NCI-H2171 (cell line): ENCODE results near the gene MTNR1A.

Experiments
- DNase-seq: peaks from one replicate; lab custom pipeline; 2025; lab: John Stamatoyannopoulos, UW

MTNR1A gene

GRCh38 chr4:186554914-186555827, at the start of gene MTNR1A:
Gene MTNR1A (minus strand): TSS chr4:186555567. CDS start chr4:186555365, 202 bp downstream.
- DNase-seq, result no peak

GRCh38 chr4:186604124-186604807, 48.9 kb upstream of the MTNR1A start:
- DNase-seq, result no peak

GRCh38 chr4:186602978-186603377, 47.6 kb upstream of the MTNR1A start:
- DNase-seq, result no peak

DNA sequence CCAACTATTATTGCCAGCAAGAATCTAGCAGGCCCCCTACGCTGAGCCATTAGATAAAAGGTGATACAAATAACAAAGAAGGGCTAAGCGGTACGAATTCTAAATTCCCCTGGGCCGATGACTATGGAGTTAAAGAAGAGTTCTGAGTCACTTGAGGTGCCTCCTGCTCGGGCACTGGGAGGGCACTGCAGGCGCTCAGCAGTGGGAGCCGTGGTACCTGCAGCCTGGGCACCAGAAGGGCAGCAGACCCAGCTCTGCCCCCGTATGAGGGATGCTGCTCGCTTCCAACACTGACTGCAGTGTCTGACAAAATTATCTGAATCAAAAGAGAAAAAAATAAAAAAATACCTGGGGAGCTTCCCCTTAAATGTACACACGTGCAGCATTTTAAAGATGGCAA, 44.1 kb upstream of the MTNR1A start:
- no peak for DNase-seq

- no peak for DNase-seq
Observed at GRCh38 chr4:186598686-186599085, 43.3 kb upstream of the MTNR1A start.

- no peak for DNase-seq
Observed at GRCh38 chr4:186596850-186597390, 41.6 kb upstream of the MTNR1A start.

DNA sequence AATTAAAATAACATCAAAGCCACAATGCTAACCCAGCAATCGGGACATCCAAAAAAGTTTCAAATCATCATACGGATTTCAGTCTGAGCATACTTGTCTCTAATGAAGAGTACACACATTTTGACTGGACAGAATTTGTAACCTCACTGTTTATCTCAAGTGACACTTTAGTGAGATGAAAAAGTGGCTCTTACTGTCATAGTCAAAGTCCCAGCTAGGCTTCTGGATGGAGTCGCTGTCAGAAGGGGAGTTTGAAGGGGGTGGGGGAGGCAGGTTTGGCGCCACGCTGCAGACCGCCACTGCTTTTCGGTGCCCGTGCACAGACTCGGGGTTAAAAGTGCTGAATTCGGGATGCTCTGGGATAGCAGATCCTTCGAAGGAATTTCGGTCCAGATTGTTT, 41.0 kb upstream of the MTNR1A start:
- DNase-seq, result no peak

DNA sequence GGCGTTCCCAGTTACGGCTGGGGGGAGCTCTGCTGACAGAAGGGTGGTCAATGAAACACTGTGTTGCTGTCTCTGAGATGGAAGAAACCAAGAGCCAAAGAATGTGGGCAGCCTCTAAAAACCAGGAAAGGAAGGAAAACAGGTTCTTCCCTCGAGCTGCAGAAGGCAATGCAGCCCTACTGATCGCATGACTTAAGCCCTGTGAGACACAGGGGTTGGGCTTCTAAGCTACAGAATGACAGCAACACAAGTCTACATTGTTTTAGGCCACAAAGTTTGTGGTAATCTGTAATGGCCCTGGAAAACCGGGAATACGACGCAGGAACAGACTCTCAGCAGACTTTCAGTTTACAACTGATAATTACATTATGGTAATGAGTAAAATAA, 38.2 kb upstream of the MTNR1A start:
- no peak for DNase-seq

GRCh38 chr4:186592966-186593586, 37.7 kb upstream of the MTNR1A start:
- DNase-seq, result no peak

- DNase-seq, result no peak
Observed at GRCh38 chr4:186592445-186592844, 37.1 kb upstream of the MTNR1A start.

DNA sequence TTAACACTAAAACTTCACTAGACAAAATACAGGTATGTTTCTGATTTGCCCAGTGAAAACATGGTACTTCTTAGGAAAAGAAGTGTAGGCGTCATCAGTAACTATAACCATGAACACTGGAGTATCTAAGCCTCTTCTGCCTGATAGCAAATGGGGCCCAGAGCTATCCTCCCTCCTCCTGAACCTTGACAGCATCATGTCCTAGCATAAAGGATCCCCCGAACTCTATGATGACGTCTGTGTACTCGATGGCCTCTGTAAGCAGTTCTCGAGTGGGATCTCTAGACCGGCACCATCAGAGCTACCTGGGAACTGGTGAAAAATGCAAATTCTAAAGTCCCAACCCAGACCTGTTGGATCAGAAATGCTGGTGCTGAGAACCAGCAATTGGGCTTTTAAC, 36.3 kb upstream of the MTNR1A start:
- DNase-seq, result no peak

DNA sequence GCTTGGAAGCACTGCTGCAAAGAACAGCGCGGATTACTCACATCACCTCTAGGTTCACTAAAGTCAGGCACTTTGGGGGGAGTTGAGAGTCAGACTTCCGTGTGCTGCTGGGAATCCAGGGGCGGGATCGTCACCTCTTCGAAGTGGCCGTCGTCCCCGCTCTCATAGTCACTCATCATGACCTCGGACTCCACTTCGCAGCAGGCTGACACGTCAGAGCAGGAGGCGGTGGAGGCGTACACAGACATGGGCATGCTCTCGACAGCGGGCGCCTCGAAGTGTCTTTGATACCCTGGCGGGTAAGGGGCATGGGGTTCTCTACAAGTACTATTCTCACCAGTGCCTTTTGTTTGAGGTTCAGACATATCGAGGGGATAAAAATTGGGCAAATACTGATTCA, 33.1 kb upstream of the MTNR1A start:
- DNase-seq, result no peak

- no peak for DNase-seq
Observed at GRCh38 chr4:186587416-186588018, 32.1 kb upstream of the MTNR1A start.

GRCh38 chr4:186586205-186586604, 30.8 kb upstream of the MTNR1A start:
- no peak for DNase-seq

GRCh38 chr4:186584912-186585311, 29.5 kb upstream of the MTNR1A start:
- no peak for DNase-seq

GRCh38 chr4:186581421-186581820, 26.1 kb upstream of the MTNR1A start:
- no peak for DNase-seq

DNA sequence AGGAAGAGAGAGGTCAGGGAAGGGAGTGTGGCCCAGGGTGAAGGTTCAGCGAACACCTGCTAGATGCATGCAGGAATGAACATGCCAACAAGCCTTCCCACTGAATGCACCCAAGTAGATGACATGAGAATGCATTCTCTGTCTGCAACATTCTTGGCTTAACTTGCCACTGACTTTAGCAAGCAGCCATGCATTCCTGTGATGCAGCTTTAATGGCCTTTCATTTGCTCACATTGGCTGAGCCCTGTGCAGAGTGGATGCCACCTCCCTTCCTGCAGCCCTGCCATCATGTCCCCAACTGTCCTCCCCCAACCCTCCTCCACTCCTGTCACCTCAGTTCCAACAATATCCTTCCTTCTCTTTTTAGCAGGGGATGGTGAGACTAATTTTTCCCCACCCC, 25.3 kb upstream of the MTNR1A start:
- DNase-seq, result no peak

- DNase-seq, result no peak
Observed at GRCh38 chr4:186570193-186570996, 15.0 kb upstream of the MTNR1A start.

DNA sequence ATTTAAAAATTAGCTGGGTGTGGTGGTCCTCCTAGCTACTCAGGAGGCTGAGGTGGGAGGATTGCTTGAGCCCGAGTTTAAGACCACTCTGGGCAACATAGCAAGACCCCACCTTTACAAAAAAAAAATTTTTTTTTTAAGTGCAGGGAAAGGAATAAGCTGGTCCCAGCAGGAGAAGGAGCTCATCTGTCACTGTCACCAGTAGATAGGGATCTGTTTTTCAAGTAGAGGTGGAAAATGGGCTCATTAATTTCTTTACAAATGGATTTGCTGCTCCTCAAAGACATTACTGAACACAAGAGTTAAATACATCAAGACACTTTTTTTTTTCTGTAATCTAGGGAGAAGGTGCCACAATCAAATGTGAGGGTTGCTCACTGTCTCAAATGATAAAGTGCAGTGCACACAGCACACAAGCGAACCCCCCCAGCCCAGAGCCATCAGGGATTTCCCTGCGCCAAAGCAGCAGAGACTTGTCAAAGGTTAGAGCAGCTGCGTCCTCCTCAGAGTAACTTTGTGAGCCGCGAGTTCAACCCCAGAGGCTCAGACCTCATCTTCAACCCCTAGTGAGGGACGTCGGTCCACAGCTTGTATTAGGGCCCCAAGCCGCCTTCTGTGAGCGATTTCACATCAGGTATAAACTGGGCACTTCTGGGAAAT, 14.3 kb upstream of the MTNR1A start:
- DNase-seq, result no peak

- DNase-seq, result no peak
Observed at GRCh38 chr4:186566068-186566467, 10.7 kb upstream of the MTNR1A start.

GRCh38 chr4:186563761-186564160, 8.4 kb upstream of the MTNR1A start:
- no peak for DNase-seq
